ENCODE measurements around the gene GALNT18.

Gene GALNT18

GRCh38 chr11:11563200-11563975 is 58.4 kb downstream of the GALNT18 start:
- no peak for TF ChIP-seq CTCF (conservative IDR thresholded peaks at IDR 0.05; ENCODE audit: low read depth, low read length)
- no peak for DNase-seq (ENCODE audit: low read depth)
- no peak overlapping the region for H3K4me3 ChIP-seq (ENCODE audit: low read depth, low read length)

GRCh38 chr11:11561991-11562390 is 59.8 kb downstream of the GALNT18 start:
- no peak for DNase-seq (ENCODE audit: low read depth)
- no peak for TF ChIP-seq CTCF (conservative IDR thresholded peaks at IDR 0.05; ENCODE audit: low read depth, low read length)
- no peak overlapping the region for H3K4me3 ChIP-seq (ENCODE audit: low read depth, low read length)

- no peak for DNase-seq (ENCODE audit: low read depth)
- TF ChIP-seq CTCF (conservative IDR thresholded peaks at IDR 0.05; ENCODE audit: low read depth, low read length): no peak
- no peak overlapping the region for H3K4me3 ChIP-seq (ENCODE audit: low read depth, low read length)
These were observed 63.0 kb downstream of the GALNT18 start for GRCh38 chr11:11558826-11559225.

- DNase-seq (ENCODE audit: low read depth): no peak
- TF ChIP-seq CTCF (conservative IDR thresholded peaks at IDR 0.05; ENCODE audit: low read depth, low read length): no peak
These were observed 63.4 kb downstream of the GALNT18 start for GRCh38 chr11:11558396-11558795.

GRCh38 chr11:11555208-11555607 is 66.6 kb downstream of the GALNT18 start:
- no peak for TF ChIP-seq CTCF (conservative IDR thresholded peaks at IDR 0.05; ENCODE audit: low read depth, low read length)
- no peak overlapping the region for H3K4me3 ChIP-seq (ENCODE audit: low read depth, low read length)
- no peak for DNase-seq (ENCODE audit: low read depth)

More at GRCh38 chr11:11558396-11558795, 63.4 kb downstream of the GALNT18 start:
- no peak overlapping the region for H3K4me3 ChIP-seq (ENCODE audit: low read depth, low read length)

GRCh38 chr11:11553573-11553972 is 68.2 kb downstream of the GALNT18 start:
- TF ChIP-seq CTCF (conservative IDR thresholded peaks at IDR 0.05; ENCODE audit: low read depth, low read length): no peak
- DNase-seq (ENCODE audit: low read depth): no peak
- no peak overlapping the region for H3K4me3 ChIP-seq (ENCODE audit: low read depth, low read length)

GRCh38 chr11:11552529-11553087 is 69.2 kb downstream of the GALNT18 start:
- TF ChIP-seq CTCF (conservative IDR thresholded peaks at IDR 0.05; ENCODE audit: low read depth, low read length): no peak

More at GRCh38 chr11:11552529-11553087, 69.2 kb downstream of the GALNT18 start:
- no peak overlapping the region for H3K4me3 ChIP-seq (ENCODE audit: low read depth, low read length)
- no peak for DNase-seq (ENCODE audit: low read depth)
